Tibial nerve (tissue), 4 donors: Measurements from ENCODE around the gene PIP5K1B. TPM values are rescaled to one million over a fixed set of nuclear protein-coding genes. Genes with fewer than 3 reads are reported as not detected.

ENCODE experiments used
- DNase-seq, 2 donors: peaks; one replicate each; pipeline ENCODE4 v3.0.0-alpha.2; 2019; ENCODE audit warnings: low spot score in 2 of 2
- H3K27ac ChIP-seq, 4 donors: fragments of 200-600 bp; sonication (generic) in 3 of 4; one replicate each; pipeline ENCODE4 v1.5.1; 2017 to 2019; ENCODE audit warnings: mild to moderate bottlenecking in 1 of 4
- H3K27me3 ChIP-seq, 2 donors: fragments of 200-600 bp; sonication (generic) in 1 of 2; one replicate each; pipeline versions ENCODE4 v1.5.1 to v1.6.0; 2017 to 2019
- H3K36me3 ChIP-seq, 3 donors: fragments of 200-600 bp; sonication (generic); one replicate each; pipeline ENCODE4 v1.5.1; 2018 to 2019
- H3K4me1 ChIP-seq, 4 donors: fragments of 200-600 bp; sonication (generic) in 3 of 4; one replicate each; pipeline ENCODE4 v1.5.1; 2017 to 2019
- H3K4me3 ChIP-seq, 4 donors: fragments of 200-600 bp; sonication (generic) in 3 of 4; one replicate each; pipeline ENCODE4 v1.5.1; 2017 to 2019; ENCODE audit warnings: mild to moderate bottlenecking in 1 of 4, moderate library complexity in 1 of 4
- H3K9me3 ChIP-seq, 4 donors: fragments of 200-600 bp; sonication (generic) in 3 of 4; one replicate each; pipeline ENCODE4 v1.5.1; 2017 to 2019
- CTCF ChIP-seq, 5 experiments: fragments of 200-600 bp in 3 of 5; fragments of 450-650 bp in 2 of 5; sonication (generic) in 3 of 5; IDR thresholded peaks; one replicate each; pipeline ENCODE4 v1.5.1; 2016 to 2019; ENCODE audit warnings: antibody characterized with exemption in 5 of 5, mild to moderate bottlenecking in 3 of 5, moderate library complexity in 2 of 5
- EP300 ChIP-seq, 2 donors: sonication (generic); formaldehyde crosslinking; IDR thresholded peaks; one replicate each; pipeline ENCODE4 v1.6.1; 2017; ENCODE audit warnings: antibody characterized with exemption in 2 of 2, mild to moderate bottlenecking in 1 of 2
- POLR2A ChIP-seq, 2 donors: fragments of 450-650 bp; IDR thresholded peaks; one replicate each; pipeline ENCODE4 v1.6.1; 2017; ENCODE audit warnings: antibody characterized with exemption in 2 of 2, mild to moderate bottlenecking in 2 of 2, moderate library complexity in 2 of 2
- WGBS, 2 donors: methylation state at CpG; one replicate each; pipeline ENCODE4 v1.1.5; 2018; 5-methylcytosine and 5-hydroxymethylcytosine counted together
- total RNA-seq, 4 donors: library from RNA; depleted of rRNA; stranded (reverse); fragments of >200 nt; gene quantifications; one replicate each; pipeline ENCODE4 v1.1.0, GENCODE V29; 2016

Gene PIP5K1B
- total RNA-seq, 4 donors from 2014 or later = 0.20 to 6.8 (median 3.5) TPM

- TF ChIP-seq EP300 (IDR thresholded peaks at IDR 0.05) (no peak), POLR2A (IDR thresholded peaks at IDR 0.05) (no peak), CTCF (IDR thresholded peaks at IDR 0.05) (no peak)
- no peak for DNase-seq
- Histone ChIP-seq H3K36me3 (no peaks in the 10 kb centered on the region), H3K27ac (no peak overlapping the region), H3K27me3 (no peaks in the 10 kb centered on the region), H3K9me3 (no peaks in the 10 kb centered on the region), H3K4me1 (peaks cover 0 to 5% (median 4%) of the 10 kb centered on the region in 4 donors), H3K4me3 (no peak overlapping the region)
- WGBS, 2 donors = 57 to 66% methylated on average over 1 of the region's 1 CpG
Observed at GRCh38 chr9:69030851-69031645, 326.0 kb downstream of the PIP5K1B start.

- H3K4me1 ChIP-seq = peaks cover 0 to 13% (median 4%) of the 10 kb centered on the region in 4 donors
- H3K9me3 ChIP-seq = no peaks in the 10 kb centered on the region
- 72 to 74% methylated on average over 2 of the region's 2 CpGs for WGBS, 2 donors
- no peaks in the 10 kb centered on the region for H3K27me3 ChIP-seq
- no peaks in the 10 kb centered on the region for H3K36me3 ChIP-seq
- no peak overlapping the region for H3K27ac ChIP-seq
- no peak overlapping the region for H3K4me3 ChIP-seq
- DNase-seq = no peak
- TF ChIP-seq EP300 (IDR thresholded peaks at IDR 0.05) (no peak), CTCF (IDR thresholded peaks at IDR 0.05) (no peak), POLR2A (IDR thresholded peaks at IDR 0.05) (no peak)
Observed at GRCh38 chr9:69034071-69034470, 329.0 kb downstream of the PIP5K1B start.

- TF ChIP-seq CTCF (IDR thresholded peaks at IDR 0.05) = peak; percentile 96 to 99 (median 98)
- peak in 1 of 2 donors; percentile 28 for TF ChIP-seq POLR2A (IDR thresholded peaks at IDR 0.05)
- TF ChIP-seq EP300 (IDR thresholded peaks at IDR 0.05) = peak in 1 of 2 donors; percentile 32
Observed at GRCh38 chr9:69035438-69036308, 330.6 kb downstream of the PIP5K1B start, which contains the start of gene FXN. TSS of gene FXN (plus strand) at chr9:69035752. CDS start at chr9:69035783, 31 bp downstream.

GRCh38 chr9:69036309-69036708 lies 331.3 kb downstream of the PIP5K1B start:
- no peak for DNase-seq
- H3K27ac ChIP-seq = peak overlapping the region in 3 of 4 donors; percentile 78 to 85 (median 81)
- no peaks in the 10 kb centered on the region for H3K36me3 ChIP-seq
- 10 to 13% methylated on average over 14 of the region's 14 CpGs for WGBS, 2 donors
- no peaks in the 10 kb centered on the region for H3K27me3 ChIP-seq
- no peaks in the 10 kb centered on the region for H3K9me3 ChIP-seq
- TF ChIP-seq CTCF (IDR thresholded peaks at IDR 0.05) (no peak), EP300 (IDR thresholded peaks at IDR 0.05) (no peak), POLR2A (IDR thresholded peaks at IDR 0.05) (no peak)
- peaks cover 0 to 13% (median 4%) of the 10 kb centered on the region in 4 donors for H3K4me1 ChIP-seq
- peak overlapping the region; percentile 43 to 76 (median 62) for H3K4me3 ChIP-seq

More at GRCh38 chr9:69035438-69036308, 330.6 kb downstream of the PIP5K1B start, which contains the start of gene FXN:
- Histone ChIP-seq H3K36me3 (no peaks in the 10 kb centered on the region), H3K4me3 (peak within 1 kb of the TSS; percentile 43 to 76 (median 62)), H3K27ac (peak within 1 kb of the TSS in 3 of 4 donors; percentile 78 to 85 (median 81)), H3K9me3 (no peaks in the 10 kb centered on the region), H3K27me3 (no peaks in the 10 kb centered on the region), H3K4me1 (peaks cover 0 to 13% (median 4%) of the 10 kb centered on the region in 4 donors)
- 1% methylated on average over 49 to 65 of the region's 75 CpGs for whole genome bisulfite sequencing, 2 donors
- peak; percentile 61 to 72 for DNase-seq
